K562 (cell line): ENCODE results near the gene TRIM2. TPM values are rescaled to one million over a fixed set of nuclear protein-coding genes. Genes with fewer than 3 reads are reported as not detected.

ENCODE experiments used
- ATAC-seq: fragments of 200-7000 bp; cut with Tn5 transposase; 3 replicates; pipeline ENCODE4 v1.9.1; 2020; ENCODE audit warnings: moderate library complexity
- BruUV-seq: library from RNA; stranded (reverse); fragments of 400-500 nt; replicated peaks from 2 replicates; lab custom pipeline; 2021; lab: Mats Ljungman, UMichigan
- CTCF ChIA-PET: fragments of 300-600 bp; formaldehyde crosslinking; extraction: SDS; loops from one replicate; lab custom pipeline; 2021; ENCODE audit warnings: low intra/inter-chr PET ratio; lab: Yijun Ruan, JAX
- POLR2A ChIA-PET: fragments of 300-600, 350-650 bp; sonication (Branson Sonifier 250); formaldehyde crosslinking; extraction: SDS; loops from one replicate; lab custom pipeline; 2021; ENCODE audit warnings: antibody characterized with exemption, inconsistent platforms; lab: Yijun Ruan, JAX
- DNase-seq, 4 experiments: peaks; one replicate each; pipeline versions ENCODE4 v3.0.0 to v3.0.0-alpha.2; 2011 to 2018; ENCODE audit warnings: low spot score in 3 of 4, mixed read lengths in 3 of 4; ENCODE audit errors: extremely low read depth in 1 of 4
- FAIRE-seq: peaks from 2 replicates; lab custom pipeline; 2011; peaks lifted over from hg19 to GRCh38; lab: Jason Lieb, UNC
- H2AFZ ChIP-seq: 2 replicates; pipeline ENCODE4 v1.6.0; 2011; ENCODE audit warnings: low read depth, low read length, control low read depth, inconsistent platforms
- H3K27ac ChIP-seq: fragments of 200-600 bp; 3 replicates; pipeline ENCODE4 v1.8.0; 2011; ENCODE audit warnings: low read depth, mild to moderate bottlenecking, control low read depth, inconsistent platforms, low read length, moderate library complexity, mixed read lengths; ENCODE audit errors: extremely low read depth
- H3K27me3 ChIP-seq, 2 experiments: fragments of 300-600 bp in 1 of 2; 2 replicates in 1 of 2; 3 replicates in 1 of 2; pipeline versions ENCODE4 v1.6.0 to v1.8.0; 2011; ENCODE audit warnings: inconsistent platforms in 2 of 2, low read length in 2 of 2, mild to moderate bottlenecking in 1 of 2, mixed read lengths in 1 of 2, moderate library complexity in 1 of 2; ENCODE audit not compliant: control insufficient read depth in 2 of 2, insufficient read depth in 2 of 2
- H3K36me3 ChIP-seq: fragments of 300-600 bp; 3 replicates; pipeline ENCODE4 v1.8.0; 2011; ENCODE audit warnings: mild to moderate bottlenecking, low read length, inconsistent platforms; ENCODE audit not compliant: control insufficient read depth, insufficient read depth
- H3K4me1 ChIP-seq, 2 experiments: fragments of 200-600 bp in 1 of 2; replicated peaks in 1 of 2; 2 replicates in 1 of 2; 3 replicates in 1 of 2; pipeline versions ENCODE4 v1.5.1 to v1.8.0; 2011; ENCODE audit warnings: inconsistent platforms in 2 of 2, low read length in 2 of 2, mild to moderate bottlenecking in 1 of 2, mixed read lengths in 1 of 2, moderate library complexity in 1 of 2; ENCODE audit not compliant: control insufficient read depth in 2 of 2, insufficient read depth in 2 of 2
- H3K4me2 ChIP-seq: 2 replicates; pipeline ENCODE4 v1.6.1; 2011; ENCODE audit warnings: low read length, control low read depth, inconsistent platforms, mixed read lengths; ENCODE audit not compliant: insufficient read depth
- H3K4me3 ChIP-seq: fragments of 200-600 bp; sonication (generic), shearing (Covaris generic); 2 replicates; pipeline ENCODE4 v1.5.1; 2016; ENCODE audit warnings: control low read depth, inconsistent platforms
- H3K79me2 ChIP-seq: fragments of 200-600 bp; 3 replicates; pipeline ENCODE4 v1.8.0; 2011; ENCODE audit warnings: low read length, inconsistent platforms; ENCODE audit not compliant: control insufficient read depth, insufficient read depth
- H3K9ac ChIP-seq, 2 experiments: 2 replicates each; pipeline versions ENCODE4 v1.6.0 to v1.6.1; 2011; ENCODE audit warnings: low read depth in 2 of 2, low read length in 2 of 2, control low read depth in 1 of 2, inconsistent platforms in 1 of 2, mild to moderate bottlenecking in 1 of 2, mixed read lengths in 1 of 2; ENCODE audit not compliant: insufficient read depth in 1 of 2
- H3K9me1 ChIP-seq: one replicate; pipeline ENCODE4 v1.6.0; 2011; ENCODE audit warnings: inconsistent platforms, mild to moderate bottlenecking, low read length, moderate library complexity; ENCODE audit not compliant: control insufficient read depth, insufficient read depth
- H3K9me3 ChIP-seq: replicated peaks from 2 replicates; pipeline ENCODE4 v1.5.1; 2011; ENCODE audit warnings: low read depth, low read length, inconsistent platforms; ENCODE audit not compliant: control insufficient read depth, insufficient read depth
- H4K20me1 ChIP-seq: replicated peaks from 2 replicates; pipeline ENCODE4 v1.6.1; 2011; ENCODE audit warnings: low read length, inconsistent platforms, mixed read lengths; ENCODE audit not compliant: control insufficient read depth, insufficient read depth
- HDGF ChIP-seq: fragments of 450-650 bp; IDR thresholded peaks from 2 replicates; pipeline ENCODE4 v1.6.1; 2016
- JUND ChIP-seq, 2 experiments: IDR thresholded peaks; 2 replicates in 1 of 2; 3 replicates in 1 of 2; pipeline ENCODE4 v1.6.1; 2011; ENCODE audit warnings: borderline replicate concordance in 2 of 2, low read depth in 2 of 2, low read length in 2 of 2, improper control_type of control experiment in 1 of 2, missing biosample characterization in 1 of 2, missing genetic modification characterization in 1 of 2, missing genetic modification reagents in 1 of 2
- MXI1 ChIP-seq: IDR thresholded peaks from 2 replicates; pipeline ENCODE4 v1.6.1; 2011; ENCODE audit warnings: low read depth, mild to moderate bottlenecking, improper control_type of control experiment, low read length
- NCOA6 ChIP-seq: fragments of 450-650 bp; IDR thresholded peaks from 2 replicates; pipeline ENCODE4 v1.6.1; 2017; ENCODE audit warnings: mild to moderate bottlenecking
- NELFE ChIP-seq: IDR thresholded peaks from 2 replicates; pipeline ENCODE4 v1.6.1; 2011; ENCODE audit warnings: mild to moderate bottlenecking; ENCODE audit not compliant: insufficient read depth, insufficient read length
- PRPF4 ChIP-seq: fragments of 200-400 bp; formaldehyde crosslinking; IDR thresholded peaks from one replicate; pipeline ENCODE4 v1.6.1; 2017; ENCODE audit warnings: low read length, low read depth, mild to moderate bottlenecking; ENCODE audit not compliant: insufficient read depth, poor library complexity, severe bottlenecking
- RFX1 ChIP-seq: fragments of 450-650 bp; IDR thresholded peaks from 2 replicates; pipeline ENCODE4 v1.6.1; 2016; ENCODE audit warnings: mild to moderate bottlenecking, moderate library complexity
- SMC3 ChIP-seq: conservative IDR thresholded peaks from 2 replicates; pipeline ENCODE4 v1.6.1; 2011; ENCODE audit warnings: low read depth, low read length, improper control_type of control experiment; ENCODE audit not compliant: insufficient read depth
- ZEB2 ChIP-seq: fragments of 450-650 bp; IDR thresholded peaks from 2 replicates; pipeline ENCODE4 v1.6.1; 2016
- WGBS: fragments of 100-300 bp; shearing (Covaris generic); methylation state at CpG from one replicate; pipeline ENCODE4 v1.1.6; 2016; ENCODE audit warnings: low coverage, mixed read lengths; ENCODE audit not compliant: insufficient coverage; ENCODE audit errors: missing lambda C conversion rate; 5-methylcytosine and 5-hydroxymethylcytosine counted together
- in situ Hi-C: fragments of 300-500 bp; cut with MboI; formaldehyde crosslinking; loops from 4 replicates; pipeline ENCODE4 v1.15.0; 2018; ENCODE audit warnings: inconsistent platforms, mixed read lengths
- intact Hi-C: fragments of 100-400 bp; cut with micrococcal nuclease; formaldehyde crosslinking; loops from 2 replicates; pipeline ENCODE4 v1.14.2; 2022
- polyA plus RNA-seq, 8 experiments: library from polyadenylated mRNA; depleted of rRNA in 4 of 8; stranded (reverse) in 5 of 8; unstranded in 3 of 8; fragments of >200 nt; fragmentation: Nextera tagmentation in 2 of 8; fragmentation: Illumina TruSeq in 1 of 8; extraction: Ambion mirVana in 2 of 8; extraction: Trizol in 1 of 8; gene quantifications; 2 replicates each; pipeline versions ENCODE4 v1.2.1 to v1.2.3, GENCODE V29; 2011 to 2014; ENCODE audit warnings: inconsistent platforms in 1 of 8, missing spikeins in 1 of 8
- total RNA-seq, 7 experiments: library from RNA; depleted of rRNA in 6 of 7; stranded (reverse); fragments of >200 nt in 6 of 7; fragmentation: Illumina TruSeq in 2 of 7; extraction: Trizol in 2 of 7; gene quantifications; 2 replicates each; pipeline versions ENCODE4 v1.2.1 to v1.2.3, GENCODE V29; 2011 to 2021; ENCODE audit warnings: low replicate concordance in 1 of 7

Gene TRIM2
- total and polyA plus RNA-seq, 9 of the 15 experiments (the other 6 are each of a cell fraction or from before 2014, with no cell fraction given): 0.01 to 0.41 (median 0.13) TPM; not detected in 1

DNA sequence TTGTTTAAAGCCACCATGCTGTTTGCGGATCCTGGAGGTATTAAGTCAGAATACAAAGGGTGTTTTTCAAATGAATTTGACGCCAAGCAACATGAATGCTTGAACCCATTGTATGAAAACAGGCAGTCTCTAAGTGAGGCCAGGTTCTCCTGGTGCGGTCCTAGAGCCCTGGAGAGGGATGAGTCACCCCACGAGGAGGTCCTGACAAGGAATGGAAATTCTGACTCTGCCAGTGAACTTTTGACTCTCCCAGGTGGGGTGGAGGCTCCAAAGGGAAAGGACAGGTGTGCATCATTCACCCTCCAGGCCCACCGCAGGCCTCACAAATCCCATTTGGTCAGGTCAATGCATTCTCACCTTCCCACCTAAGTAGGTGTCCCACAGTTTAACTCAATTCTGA, 1.5 kb downstream of the TRIM2 start (continued):
- 0 out of 2 replicates have a peak, but pooled peaks have one; percentile 12 for TF ChIP-seq ZEB2
- TF ChIP-seq NCOA6: no peak
- peak; percentile 90 for TF ChIP-seq JUND (IDR thresholded peaks at IDR 0.05; ENCODE audit: borderline replicate concordance, low read depth, low read length)
- peak; percentile 90 for TF ChIP-seq JUND (tag; IDR thresholded peaks at IDR 0.05; ENCODE audit: borderline replicate concordance, low read depth, low read length)
- TF ChIP-seq PRPF4: no peak

DNA sequence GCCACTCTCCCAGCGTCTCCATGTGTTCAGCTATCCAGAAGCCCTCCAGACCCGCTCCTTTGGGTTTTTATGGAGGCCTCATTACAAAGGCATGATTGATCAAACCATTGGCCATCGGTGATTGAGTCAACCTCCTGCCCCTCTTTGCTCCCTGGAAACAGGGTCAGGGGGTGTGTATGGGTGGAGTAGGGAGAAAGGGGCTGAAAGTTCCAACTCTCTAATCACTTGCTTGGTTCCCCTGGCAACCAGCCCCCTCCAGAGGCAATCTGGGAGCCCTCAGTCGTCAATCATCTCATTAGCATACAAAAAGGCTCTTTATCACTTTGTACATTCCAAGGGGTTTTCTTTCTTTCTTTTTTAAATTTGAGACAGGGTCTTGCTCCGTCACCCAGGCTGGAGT, 2.3 kb downstream of the TRIM2 start:
- ChIA-PET CTCF (no interaction called here), POLR2A (no interaction called here)
- Histone ChIP-seq H3K9ac (no peak overlapping the region), H3K79me2 (no peaks in the 10 kb centered on the region), H3K9me1 (no peaks in the 10 kb centered on the region), H3K9me3 (no peaks in the 10 kb centered on the region), H3K4me3 (no peak overlapping the region), H3K4me1 (peaks cover 5% of the 10 kb centered on the region in 2 experiments), H3K27ac (no peak overlapping the region), H2AFZ (no peak overlapping the region), H3K27me3 (peaks cover 5 to 27% of the 10 kb centered on the region in 2 experiments; a peak in 4 of 5 replicates), H3K36me3 (no peaks in the 10 kb centered on the region), H3K4me2 (no peak overlapping the region), H4K20me1 (no peaks in the 10 kb centered on the region)
- in situ Hi-C loops (no loop called here), intact Hi-C loops (loop anchor here (5.0 kb wide), 1 partner anchor 111 kb away; no protein-coding TSS in a partner anchor)
- ATAC-seq (no peak), FAIRE-seq (no peak), DNase-seq (no peak)
- no TSS peak for BruUV-seq
- TF ChIP-seq MXI1 (no peak), SMC3 (no peak), HDGF (no peak), NELFE (no peak), RFX1 (peak; percentile 28; the same call in 1 of the 2 replicates)
- 4% methylated on average over 5 of the region's 5 CpGs for WGBS
